A549 (cell line): ENCODE results near the gene ABCC4. TPM values are rescaled to one million over a fixed set of nuclear protein-coding genes. Genes with fewer than 3 reads are reported as not detected.

Experiments
- BHLHE40 ChIP-seq: IDR thresholded peaks from 2 replicates; pipeline ENCODE4 v1.6.1; 2012; ENCODE audit warnings: low read depth, low read length, inconsistent platforms
- CEBPB ChIP-seq, 2 experiments: fragments of >200 bp in 1 of 2; sonication (Bioruptor Twin) in 1 of 2; formaldehyde crosslinking in 1 of 2; IDR thresholded peaks; 2 replicates each; pipeline ENCODE4 v1.6.1; 2012 to 2016
- CHD2 ChIP-seq: fragments of 150-350 bp; IDR thresholded peaks from 2 replicates; pipeline ENCODE4 v1.6.1; 2014; ENCODE audit warnings: low read length; ENCODE audit not compliant: partially characterized antibody
- EHF ChIP-seq: fragments of 250-450 bp; sonication (Bioruptor Pico); IDR thresholded peaks from 2 replicates; pipeline ENCODE4 v1.5.0; 2020; ENCODE audit warnings: mild to moderate bottlenecking
- EHMT2 ChIP-seq: fragments of 200-600 bp; sonication (generic); IDR thresholded peaks from 2 replicates; pipeline ENCODE4 v1.6.1; 2016; ENCODE audit warnings: antibody characterized with exemption, low read depth, mild to moderate bottlenecking, moderate library complexity
- ESRRA ChIP-seq: fragments of 150-350 bp; IDR thresholded peaks from 2 replicates; pipeline ENCODE4 v1.6.1; 2014; ENCODE audit warnings: mild to moderate bottlenecking, low read length, borderline replicate concordance
- FOSB ChIP-seq: fragments of 250-450 bp; sonication (Bioruptor Pico); IDR thresholded peaks from 2 replicates; pipeline ENCODE4 v1.5.0; 2020; ENCODE audit warnings: mild to moderate bottlenecking, moderate library complexity
- FOSL2 ChIP-seq, 2 experiments: fragments of 450-650 bp in 1 of 2; fragments of >200 bp in 1 of 2; sonication (Bioruptor Twin) in 1 of 2; formaldehyde crosslinking; IDR thresholded peaks; 2 replicates each; pipeline versions ENCODE4 v1.5.0 to v1.6.1; 2016 to 2020; ENCODE audit warnings: mild to moderate bottlenecking in 1 of 2, moderate library complexity in 1 of 2
- FOXS1 ChIP-seq: fragments of 250-450 bp; sonication (Bioruptor Pico); IDR thresholded peaks from 2 replicates; pipeline ENCODE4 v1.5.0; 2020; ENCODE audit warnings: mild to moderate bottlenecking, moderate library complexity
- GATA3 ChIP-seq: IDR thresholded peaks from 2 replicates; pipeline ENCODE4 v1.6.1; 2012; ENCODE audit warnings: borderline replicate concordance
- HDAC2 ChIP-seq: fragments of 200-600 bp; sonication (generic); IDR thresholded peaks from 2 replicates; pipeline ENCODE4 v1.6.1; 2016
- HOXA7 ChIP-seq: fragments of 250-450 bp; sonication (Bioruptor Pico); IDR thresholded peaks from 2 replicates; pipeline ENCODE4 v1.5.0; 2020; ENCODE audit warnings: mild to moderate bottlenecking, moderate library complexity
- JUNB ChIP-seq: fragments of >200 bp; sonication (Bioruptor Twin); formaldehyde crosslinking; IDR thresholded peaks from 2 replicates; pipeline ENCODE4 v1.6.1; 2016
- KDM5A ChIP-seq: fragments of 200-600 bp; sonication (generic); IDR thresholded peaks from 2 replicates; pipeline ENCODE4 v1.6.1; 2016; ENCODE audit warnings: antibody characterized with exemption, mild to moderate bottlenecking
- MAFK ChIP-seq: fragments of 450-650 bp; IDR thresholded peaks from 2 replicates; pipeline ENCODE4 v1.6.1; 2014; ENCODE audit not compliant: partially characterized antibody
- MAZ ChIP-seq: fragments of 150-350 bp; IDR thresholded peaks from 2 replicates; pipeline ENCODE4 v1.6.1; 2014; ENCODE audit warnings: antibody characterized with exemption, low read depth, low read length, borderline replicate concordance
- MYC ChIP-seq: IDR thresholded peaks from 2 replicates; pipeline ENCODE4 v1.6.1; 2012; ENCODE audit warnings: mild to moderate bottlenecking, inconsistent platforms, low read length, improper control_type of control experiment, borderline replicate concordance
- NFE2L2 ChIP-seq: fragments of 150-350 bp; conservative IDR thresholded peaks from 2 replicates; pipeline ENCODE4 v1.6.1; 2014; ENCODE audit warnings: low read length
- NPAS2 ChIP-seq: fragments of 250-450 bp; sonication (Bioruptor Pico); IDR thresholded peaks from 2 replicates; pipeline ENCODE4 v1.8.0; 2022; ENCODE audit warnings: mild to moderate bottlenecking, moderate library complexity, borderline replicate concordance
- NR3C1 ChIP-seq: fragments of >200 bp; sonication (Bioruptor Twin); formaldehyde crosslinking; IDR thresholded peaks from 3 replicates; pipeline ENCODE4 v1.6.1; 2017
- PHF8 ChIP-seq: fragments of 200-600 bp; sonication (generic); IDR thresholded peaks from 2 replicates; pipeline ENCODE4 v1.6.1; 2016; ENCODE audit warnings: low read depth, mild to moderate bottlenecking, antibody characterized with exemption, moderate library complexity, borderline replicate concordance
- RARB ChIP-seq: fragments of 250-450 bp; sonication (Bioruptor Pico); IDR thresholded peaks from 2 replicates; pipeline ENCODE4 v1.8.0; 2021; ENCODE audit warnings: mild to moderate bottlenecking, moderate library complexity
- RFX5 ChIP-seq: fragments of 450-650 bp; IDR thresholded peaks from 2 replicates; pipeline ENCODE4 v1.7.1; 2014; ENCODE audit warnings: antibody characterized with exemption, mild to moderate bottlenecking, moderate library complexity
- RNF2 ChIP-seq: fragments of 200-600 bp; sonication (generic); IDR thresholded peaks from 2 replicates; pipeline ENCODE4 v1.6.1; 2016; ENCODE audit warnings: low read depth, mild to moderate bottlenecking, antibody characterized with exemption, moderate library complexity, borderline replicate concordance
- SMC3 ChIP-seq: fragments of >200 bp; sonication (Bioruptor Twin); formaldehyde crosslinking; IDR thresholded peaks from 3 replicates; pipeline ENCODE4 v1.6.1; 2018; ENCODE audit warnings: inconsistent platforms
- SREBF2 ChIP-seq: fragments of 450-650 bp; IDR thresholded peaks from 2 replicates; pipeline ENCODE4 v1.6.1; 2014; ENCODE audit warnings: mild to moderate bottlenecking, moderate library complexity
- TFCP2L1 ChIP-seq: fragments of 250-450 bp; sonication (Bioruptor Pico); IDR thresholded peaks from 2 replicates; pipeline ENCODE4 v1.5.0; 2021; ENCODE audit warnings: mild to moderate bottlenecking
- TP53 ChIP-seq: fragments of 250-450 bp; sonication (Bioruptor Pico); IDR thresholded peaks from 2 replicates; pipeline ENCODE4 v1.5.0; 2021; ENCODE audit warnings: mild to moderate bottlenecking, moderate library complexity
- ZFP36 ChIP-seq: fragments of 450-650 bp; IDR thresholded peaks from 2 replicates; pipeline ENCODE4 v1.6.1; 2014; ENCODE audit warnings: borderline replicate concordance; ENCODE audit not compliant: partially characterized antibody
- ZNF302 ChIP-seq: fragments of 250-450 bp; sonication (Bioruptor Pico); IDR thresholded peaks from 2 replicates; pipeline ENCODE4 v1.9.0; 2021; ENCODE audit warnings: inconsistent platforms, mild to moderate bottlenecking, moderate library complexity
- ZSCAN20 ChIP-seq: fragments of 250-450 bp; sonication (Bioruptor Pico); IDR thresholded peaks from 2 replicates; pipeline ENCODE4 v1.8.0; 2022; ENCODE audit warnings: mild to moderate bottlenecking, moderate library complexity
- polyA plus RNA-seq, 4 experiments: library from polyadenylated mRNA; depleted of rRNA in 3 of 4; stranded (reverse); fragments of >200 nt; fragmentation: RNase III in 1 of 4; extraction: RNeasy Plus Mini Kit Qiagen cat#74134 plus additional on column Dnase treatment in 1 of 4; gene quantifications; 2 replicates in 3 of 4; 3 replicates in 1 of 4; pipeline ENCODE4 v1.2.3, GENCODE V29; 2011 to 2017
- TF ChIP-seq, protein P1 (sequence below): fragments of >200 bp; sonication (Bioruptor Twin); formaldehyde crosslinking; IDR thresholded peaks from 3 replicates; pipeline ENCODE4 v1.5.1; 2016
- TF ChIP-seq, protein P2 (sequence below): fragments of 150-350 bp; IDR thresholded peaks from 2 replicates; pipeline ENCODE4 v1.6.1; 2014; ENCODE audit warnings: low read depth, mild to moderate bottlenecking, low read length
- TF ChIP-seq, protein P3 (sequence below): fragments of 200-600 bp; sonication (generic); IDR thresholded peaks from 2 replicates; pipeline ENCODE4 v1.6.1; 2016; ENCODE audit warnings: antibody characterized with exemption, mild to moderate bottlenecking, moderate library complexity
- TF ChIP-seq, protein P4 (sequence below): fragments of >200 bp; sonication (Bioruptor Twin); formaldehyde crosslinking; IDR thresholded peaks from 3 replicates; pipeline ENCODE4 v1.6.1; 2016
- TF ChIP-seq, protein P5 (sequence below): IDR thresholded peaks from 2 replicates; pipeline ENCODE4 v1.6.1; 2012

The ABCC4 gene
- polyA plus RNA-seq, 2 of the 4 experiments (the other 2 are of a cell fraction), result 23.5 to 56.2 TPM

DNA sequence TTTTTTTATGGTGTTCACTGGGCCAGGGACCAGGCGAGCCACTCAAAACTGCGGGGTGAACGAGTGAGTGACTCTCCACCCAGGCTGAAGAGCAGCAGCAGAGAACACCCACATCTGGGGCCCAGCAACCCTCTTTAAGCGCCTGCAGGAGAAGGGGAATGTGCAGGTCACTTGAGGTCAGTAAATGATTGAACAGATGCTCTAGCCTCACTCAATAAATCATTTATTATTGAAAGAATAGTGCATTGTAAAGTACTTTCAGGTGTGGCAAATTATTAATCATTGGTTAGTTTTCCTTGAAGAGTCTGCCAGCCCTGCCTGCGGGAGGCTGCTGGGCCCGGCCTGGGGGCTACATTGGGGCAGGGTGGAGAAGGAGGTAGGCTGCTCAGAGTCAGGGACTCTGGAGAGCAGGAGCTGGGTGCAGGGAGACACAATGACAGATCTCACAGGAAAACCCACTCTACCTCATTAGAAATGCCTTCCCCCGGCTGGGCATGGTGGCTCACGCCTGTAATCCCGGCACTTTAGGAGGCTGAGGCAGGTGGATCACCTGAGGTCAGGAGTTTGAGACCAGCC lies 42.5 kb downstream of the ABCC4 start (continued):
- no peak for TF ChIP-seq KDM5A
- TF ChIP-seq RNF2, result no peak
- no peak for TF ChIP-seq FOXS1
- TF ChIP-seq SMC3, result 0 out of 3 replicates have a peak, but pooled peaks have one; percentile 19
- peak in 1 of 2 experiments; percentile 43; a peak in 1 of 4 replicates for TF ChIP-seq CEBPB (IDR thresholded peaks at IDR 0.05)
- TF ChIP-seq MYC, result no peak
- no peak for TF ChIP-seq MAZ
- TF ChIP-seq JUNB, result peak; percentile 71
- 0 out of 2 replicates have a peak, but pooled peaks have one; percentile 11 for TF ChIP-seq FOSL2 (IDR thresholded peaks at IDR 0.05)
- no peak for TF ChIP-seq FOSL2 (CRISPR knock-in tag; IDR thresholded peaks at IDR 0.05)
- no peak for TF ChIP-seq FOSB (CRISPR knock-in tag)
- no peak for TF ChIP-seq TP53 (CRISPR knock-in tag)
- no peak for TF ChIP-seq TFCP2L1 (CRISPR knock-in tag)
- TF ChIP-seq PHF8, result no peak
- TF ChIP-seq SREBF2, result no peak
- no peak for TF ChIP-seq EHMT2
- no peak for TF ChIP-seq ZFP36
- TF ChIP-seq, protein P1, sequence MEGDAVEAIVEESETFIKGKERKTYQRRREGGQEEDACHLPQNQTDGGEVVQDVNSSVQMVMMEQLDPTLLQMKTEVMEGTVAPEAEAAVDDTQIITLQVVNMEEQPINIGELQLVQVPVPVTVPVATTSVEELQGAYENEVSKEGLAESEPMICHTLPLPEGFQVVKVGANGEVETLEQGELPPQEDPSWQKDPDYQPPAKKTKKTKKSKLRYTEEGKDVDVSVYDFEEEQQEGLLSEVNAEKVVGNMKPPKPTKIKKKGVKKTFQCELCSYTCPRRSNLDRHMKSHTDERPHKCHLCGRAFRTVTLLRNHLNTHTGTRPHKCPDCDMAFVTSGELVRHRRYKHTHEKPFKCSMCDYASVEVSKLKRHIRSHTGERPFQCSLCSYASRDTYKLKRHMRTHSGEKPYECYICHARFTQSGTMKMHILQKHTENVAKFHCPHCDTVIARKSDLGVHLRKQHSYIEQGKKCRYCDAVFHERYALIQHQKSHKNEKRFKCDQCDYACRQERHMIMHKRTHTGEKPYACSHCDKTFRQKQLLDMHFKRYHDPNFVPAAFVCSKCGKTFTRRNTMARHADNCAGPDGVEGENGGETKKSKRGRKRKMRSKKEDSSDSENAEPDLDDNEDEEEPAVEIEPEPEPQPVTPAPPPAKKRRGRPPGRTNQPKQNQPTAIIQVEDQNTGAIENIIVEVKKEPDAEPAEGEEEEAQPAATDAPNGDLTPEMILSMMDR, result no peak
- TF ChIP-seq RFX5, result no peak
- no peak for TF ChIP-seq HDAC2
- no peak for TF ChIP-seq ZNF302 (CRISPR knock-in tag)
- no peak for TF ChIP-seq ESRRA
- TF ChIP-seq NR3C1, result no peak
- TF ChIP-seq, protein P2, sequence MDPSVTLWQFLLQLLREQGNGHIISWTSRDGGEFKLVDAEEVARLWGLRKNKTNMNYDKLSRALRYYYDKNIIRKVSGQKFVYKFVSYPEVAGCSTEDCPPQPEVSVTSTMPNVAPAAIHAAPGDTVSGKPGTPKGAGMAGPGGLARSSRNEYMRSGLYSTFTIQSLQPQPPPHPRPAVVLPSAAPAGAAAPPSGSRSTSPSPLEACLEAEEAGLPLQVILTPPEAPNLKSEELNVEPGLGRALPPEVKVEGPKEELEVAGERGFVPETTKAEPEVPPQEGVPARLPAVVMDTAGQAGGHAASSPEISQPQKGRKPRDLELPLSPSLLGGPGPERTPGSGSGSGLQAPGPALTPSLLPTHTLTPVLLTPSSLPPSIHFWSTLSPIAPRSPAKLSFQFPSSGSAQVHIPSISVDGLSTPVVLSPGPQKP, result no peak
- TF ChIP-seq, protein P3, sequence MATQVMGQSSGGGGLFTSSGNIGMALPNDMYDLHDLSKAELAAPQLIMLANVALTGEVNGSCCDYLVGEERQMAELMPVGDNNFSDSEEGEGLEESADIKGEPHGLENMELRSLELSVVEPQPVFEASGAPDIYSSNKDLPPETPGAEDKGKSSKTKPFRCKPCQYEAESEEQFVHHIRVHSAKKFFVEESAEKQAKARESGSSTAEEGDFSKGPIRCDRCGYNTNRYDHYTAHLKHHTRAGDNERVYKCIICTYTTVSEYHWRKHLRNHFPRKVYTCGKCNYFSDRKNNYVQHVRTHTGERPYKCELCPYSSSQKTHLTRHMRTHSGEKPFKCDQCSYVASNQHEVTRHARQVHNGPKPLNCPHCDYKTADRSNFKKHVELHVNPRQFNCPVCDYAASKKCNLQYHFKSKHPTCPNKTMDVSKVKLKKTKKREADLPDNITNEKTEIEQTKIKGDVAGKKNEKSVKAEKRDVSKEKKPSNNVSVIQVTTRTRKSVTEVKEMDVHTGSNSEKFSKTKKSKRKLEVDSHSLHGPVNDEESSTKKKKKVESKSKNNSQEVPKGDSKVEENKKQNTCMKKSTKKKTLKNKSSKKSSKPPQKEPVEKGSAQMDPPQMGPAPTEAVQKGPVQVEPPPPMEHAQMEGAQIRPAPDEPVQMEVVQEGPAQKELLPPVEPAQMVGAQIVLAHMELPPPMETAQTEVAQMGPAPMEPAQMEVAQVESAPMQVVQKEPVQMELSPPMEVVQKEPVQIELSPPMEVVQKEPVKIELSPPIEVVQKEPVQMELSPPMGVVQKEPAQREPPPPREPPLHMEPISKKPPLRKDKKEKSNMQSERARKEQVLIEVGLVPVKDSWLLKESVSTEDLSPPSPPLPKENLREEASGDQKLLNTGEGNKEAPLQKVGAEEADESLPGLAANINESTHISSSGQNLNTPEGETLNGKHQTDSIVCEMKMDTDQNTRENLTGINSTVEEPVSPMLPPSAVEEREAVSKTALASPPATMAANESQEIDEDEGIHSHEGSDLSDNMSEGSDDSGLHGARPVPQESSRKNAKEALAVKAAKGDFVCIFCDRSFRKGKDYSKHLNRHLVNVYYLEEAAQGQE, result no peak
- no peak for TF ChIP-seq ZSCAN20 (CRISPR knock-in tag)
- TF ChIP-seq, protein P4, sequence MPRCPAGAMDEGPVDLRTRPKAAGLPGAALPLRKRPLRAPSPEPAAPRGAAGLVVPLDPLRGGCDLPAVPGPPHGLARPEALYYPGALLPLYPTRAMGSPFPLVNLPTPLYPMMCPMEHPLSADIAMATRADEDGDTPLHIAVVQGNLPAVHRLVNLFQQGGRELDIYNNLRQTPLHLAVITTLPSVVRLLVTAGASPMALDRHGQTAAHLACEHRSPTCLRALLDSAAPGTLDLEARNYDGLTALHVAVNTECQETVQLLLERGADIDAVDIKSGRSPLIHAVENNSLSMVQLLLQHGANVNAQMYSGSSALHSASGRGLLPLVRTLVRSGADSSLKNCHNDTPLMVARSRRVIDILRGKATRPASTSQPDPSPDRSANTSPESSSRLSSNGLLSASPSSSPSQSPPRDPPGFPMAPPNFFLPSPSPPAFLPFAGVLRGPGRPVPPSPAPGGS, result no peak
- no peak for TF ChIP-seq BHLHE40
- TF ChIP-seq NPAS2, result no peak
- no peak for TF ChIP-seq EHF
- no peak for TF ChIP-seq HOXA7 (CRISPR knock-in tag)
- no peak for TF ChIP-seq NFE2L2
- no peak for TF ChIP-seq RARB (CRISPR knock-in tag)
- TF ChIP-seq GATA3, result peak; percentile 83
- TF ChIP-seq MAFK, result no peak
- no peak for TF ChIP-seq CHD2
- TF ChIP-seq, protein P5, sequence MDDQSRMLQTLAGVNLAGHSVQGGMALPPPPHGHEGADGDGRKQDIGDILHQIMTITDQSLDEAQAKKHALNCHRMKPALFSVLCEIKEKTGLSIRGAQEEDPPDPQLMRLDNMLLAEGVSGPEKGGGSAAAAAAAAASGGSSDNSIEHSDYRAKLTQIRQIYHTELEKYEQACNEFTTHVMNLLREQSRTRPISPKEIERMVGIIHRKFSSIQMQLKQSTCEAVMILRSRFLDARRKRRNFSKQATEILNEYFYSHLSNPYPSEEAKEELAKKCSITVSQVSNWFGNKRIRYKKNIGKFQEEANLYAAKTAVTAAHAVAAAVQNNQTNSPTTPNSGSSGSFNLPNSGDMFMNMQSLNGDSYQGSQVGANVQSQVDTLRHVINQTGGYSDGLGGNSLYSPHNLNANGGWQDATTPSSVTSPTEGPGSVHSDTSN, result no peak
